HCT116 (cell line): ENCODE results near the gene EGFLAM. TPM values are rescaled to one million over a fixed set of nuclear protein-coding genes. Genes with fewer than 3 reads are reported as not detected.

Experiments
- ATAC-seq: fragments of 200-7000 bp; cut with Tn5 transposase; 2 replicates; pipeline ENCODE4 v1.9.1; 2020; ENCODE audit warnings: mild to moderate bottlenecking, moderate library complexity
- BruUV-seq: library from RNA; stranded (reverse); fragments of 400-500 nt; replicated peaks from 2 replicates; lab custom pipeline; 2021; lab: Mats Ljungman, UMichigan
- CTCF ChIA-PET: fragments of 300-600 bp; sonication (Branson Sonifier 250); formaldehyde crosslinking; loops from one replicate; lab custom pipeline; 2021; ENCODE audit warnings: antibody characterized with exemption; lab: Charles Lee
- POLR2A ChIA-PET: fragments of 300-600, 350-600 bp; sonication (Branson Sonifier 250); formaldehyde crosslinking; loops from one replicate; lab custom pipeline; 2021; ENCODE audit warnings: antibody characterized with exemption; lab: Charles Lee
- RAD21 ChIA-PET, 2 experiments: fragments of 300-600 bp; sonication (Branson Sonifier 250); formaldehyde crosslinking; loops; one replicate each; lab custom pipeline; 2023; ENCODE audit warnings: low total read pairs in 2 of 2; ENCODE audit not compliant: uncharacterized antibody in 2 of 2, unreplicated experiment in 2 of 2, low non-redundant PET in 1 of 2; lab: Charles Lee
- DNase-seq: peaks from one replicate; pipeline ENCODE4 v3.0.0-alpha.2; 2010; ENCODE audit warnings: low read depth, low spot score
- H2AFZ ChIP-seq: fragments of 200-600 bp; shearing (Covaris generic), sonication (generic); 2 replicates; pipeline ENCODE4 v1.6.1; 2017; ENCODE audit warnings: low read depth, mixed run types, mixed read lengths, antibody characterized with exemption, low read length; ENCODE audit not compliant: poor library complexity, severe bottlenecking
- H3K27ac ChIP-seq: 2 replicates; pipeline ENCODE4 v1.5.1; 2012; ENCODE audit warnings: low read depth, low read length
- H3K27me3 ChIP-seq: fragments of 200-600 bp; sonication (generic); 2 replicates; pipeline ENCODE4 v1.6.1; 2016; ENCODE audit warnings: mixed run types, low read length, mixed read lengths; ENCODE audit not compliant: insufficient read depth
- H3K36me3 ChIP-seq, 2 experiments: fragments of 200-500 bp in 1 of 2; fragments of 200-600 bp in 1 of 2; sonication (Bioruptor generic) in 1 of 2; sonication (generic) in 1 of 2; 2 replicates each; pipeline versions ENCODE4 v1.5.1 to v1.6.1; 2014 to 2016; ENCODE audit warnings: low read length in 2 of 2, inconsistent platforms in 1 of 2, mixed read lengths in 1 of 2, mixed run types in 1 of 2; ENCODE audit not compliant: insufficient read depth in 2 of 2, control insufficient read depth in 1 of 2
- H3K4me1 ChIP-seq, 2 experiments: fragments of 200-600 bp in 1 of 2; sonication (generic) in 1 of 2; 2 replicates each; pipeline versions ENCODE4 v1.5.1 to v1.6.1; 2012 to 2017; ENCODE audit warnings: low read length in 2 of 2, inconsistent platforms in 1 of 2, mild to moderate bottlenecking in 1 of 2, mixed read lengths in 1 of 2, mixed run types in 1 of 2, moderate library complexity in 1 of 2; ENCODE audit not compliant: insufficient read depth in 2 of 2, control insufficient read depth in 1 of 2
- H3K4me2 ChIP-seq: fragments of 200-600 bp; sonication (generic); 2 replicates; pipeline ENCODE4 v1.6.1; 2017; ENCODE audit warnings: mixed run types, low read length, mixed read lengths
- H3K4me3 ChIP-seq, 2 experiments: fragments of 200-600 bp in 1 of 2; sonication (generic) in 1 of 2; replicated peaks in 1 of 2; 2 replicates each; pipeline ENCODE4 v1.5.1; 2011 to 2016; ENCODE audit warnings: low read length in 2 of 2, control low read depth in 1 of 2, low read depth in 1 of 2, mild to moderate bottlenecking in 1 of 2, mixed read lengths in 1 of 2, mixed run types in 1 of 2
- H3K79me2 ChIP-seq: fragments of 200-600 bp; sonication (generic); 2 replicates; pipeline ENCODE4 v1.6.1; 2017; ENCODE audit warnings: mild to moderate bottlenecking, mixed run types, low read length, moderate library complexity, mixed read lengths; ENCODE audit not compliant: insufficient read depth
- H3K9ac ChIP-seq: fragments of 200-600 bp; sonication (generic); 2 replicates; pipeline ENCODE4 v1.6.1; 2016; ENCODE audit warnings: low read length, mixed read lengths
- H3K9me2 ChIP-seq: fragments of 200-600 bp; sonication (generic), shearing (Covaris generic); 2 replicates; pipeline ENCODE4 v1.6.1; 2017; ENCODE audit warnings: mixed run types, mild to moderate bottlenecking, moderate library complexity; ENCODE audit not compliant: insufficient read depth
- H3K9me3 ChIP-seq, 2 experiments: fragments of 200-500 bp in 1 of 2; fragments of 200-600 bp in 1 of 2; sonication (Bioruptor generic) in 1 of 2; sonication (generic) in 1 of 2; 2 replicates each; pipeline ENCODE4 v1.6.1; 2014 to 2017; ENCODE audit warnings: low read length in 2 of 2, mixed read lengths in 2 of 2, inconsistent platforms in 1 of 2, low read depth in 1 of 2, mild to moderate bottlenecking in 1 of 2, mixed run types in 1 of 2, moderate library complexity in 1 of 2; ENCODE audit not compliant: control insufficient read depth in 1 of 2, insufficient read depth in 1 of 2
- H4K20me1 ChIP-seq: fragments of 200-600 bp; sonication (generic), shearing (Covaris generic); 2 replicates; pipeline ENCODE4 v1.6.1; 2017; ENCODE audit warnings: mixed run types, mild to moderate bottlenecking, moderate library complexity; ENCODE audit not compliant: insufficient read depth
- CBX3 ChIP-seq: IDR thresholded peaks from 2 replicates; pipeline ENCODE4 v1.6.1; 2012; ENCODE audit warnings: low read depth
- EGR1 ChIP-seq: IDR thresholded peaks from 2 replicates; pipeline ENCODE4 v1.6.1; 2012; ENCODE audit warnings: low read depth
- ELF1 ChIP-seq: IDR thresholded peaks from 2 replicates; pipeline ENCODE4 v1.6.1; 2012; ENCODE audit warnings: low read depth, borderline replicate concordance
- EZH2 ChIP-seq: fragments of 200-600 bp; sonication (generic); IDR thresholded peaks from 2 replicates; pipeline ENCODE4 v1.6.1; 2017; ENCODE audit warnings: antibody characterized with exemption, mixed run types
- FOSL1 ChIP-seq: IDR thresholded peaks from 2 replicates; pipeline ENCODE4 v1.6.1; 2012; ENCODE audit warnings: low read depth
- JUND ChIP-seq: IDR thresholded peaks from 2 replicates; pipeline ENCODE4 v1.6.1; 2012
- POLR2A ChIP-seq: IDR thresholded peaks from 2 replicates; pipeline ENCODE4 v1.7.0; 2011; ENCODE audit warnings: borderline replicate concordance; ENCODE audit not compliant: insufficient read depth, insufficient read length; ENCODE audit errors: extremely low read depth
- POLR2AphosphoS5 ChIP-seq: IDR thresholded peaks from 2 replicates; pipeline ENCODE4 v1.6.1; 2011; ENCODE audit warnings: mild to moderate bottlenecking, low read depth, low read length, moderate library complexity
- RAD21 ChIP-seq: IDR thresholded peaks from 2 replicates; pipeline ENCODE4 v1.6.1; 2012; ENCODE audit warnings: low read depth, mild to moderate bottlenecking
- SP1 ChIP-seq: IDR thresholded peaks from 2 replicates; pipeline ENCODE4 v1.6.1; 2012; ENCODE audit warnings: low read depth
- TCF7L2 ChIP-seq: IDR thresholded peaks from 2 replicates; pipeline ENCODE4 v1.7.0; 2011; ENCODE audit warnings: borderline replicate concordance, inconsistent platforms; ENCODE audit not compliant: insufficient read depth, insufficient read length; ENCODE audit errors: extremely low read depth
- ZFX ChIP-seq: fragments of 450-650 bp; IDR thresholded peaks from 2 replicates; pipeline ENCODE4 v1.6.1; 2017
- ZNF274 ChIP-seq: fragments of 200-500 bp; sonication (Bioruptor generic); IDR thresholded peaks from 2 replicates; pipeline ENCODE4 v1.6.1; 2014; ENCODE audit warnings: mild to moderate bottlenecking, low read depth, low read length, inconsistent platforms
- intact Hi-C: fragments of 100-400 bp; cut with micrococcal nuclease; formaldehyde crosslinking; loops from 2 replicates; pipeline ENCODE4 v1.10.0; 2022
- total RNA-seq: library from RNA; stranded (reverse); gene quantifications from one replicate; pipeline ENCODE4 v1.2.1, GENCODE V29; 2021; ENCODE audit not compliant: unreplicated experiment
- TF ChIP-seq, protein P1 (sequence below): IDR thresholded peaks from 2 replicates; pipeline ENCODE4 v1.6.1; 2012; ENCODE audit warnings: low read depth
- TF ChIP-seq, protein P2 (sequence below): IDR thresholded peaks from 2 replicates; pipeline ENCODE4 v1.6.1; 2012

Gene EGFLAM
- total RNA-seq, 1 experiment from 2014 or later = not detected

DNA sequence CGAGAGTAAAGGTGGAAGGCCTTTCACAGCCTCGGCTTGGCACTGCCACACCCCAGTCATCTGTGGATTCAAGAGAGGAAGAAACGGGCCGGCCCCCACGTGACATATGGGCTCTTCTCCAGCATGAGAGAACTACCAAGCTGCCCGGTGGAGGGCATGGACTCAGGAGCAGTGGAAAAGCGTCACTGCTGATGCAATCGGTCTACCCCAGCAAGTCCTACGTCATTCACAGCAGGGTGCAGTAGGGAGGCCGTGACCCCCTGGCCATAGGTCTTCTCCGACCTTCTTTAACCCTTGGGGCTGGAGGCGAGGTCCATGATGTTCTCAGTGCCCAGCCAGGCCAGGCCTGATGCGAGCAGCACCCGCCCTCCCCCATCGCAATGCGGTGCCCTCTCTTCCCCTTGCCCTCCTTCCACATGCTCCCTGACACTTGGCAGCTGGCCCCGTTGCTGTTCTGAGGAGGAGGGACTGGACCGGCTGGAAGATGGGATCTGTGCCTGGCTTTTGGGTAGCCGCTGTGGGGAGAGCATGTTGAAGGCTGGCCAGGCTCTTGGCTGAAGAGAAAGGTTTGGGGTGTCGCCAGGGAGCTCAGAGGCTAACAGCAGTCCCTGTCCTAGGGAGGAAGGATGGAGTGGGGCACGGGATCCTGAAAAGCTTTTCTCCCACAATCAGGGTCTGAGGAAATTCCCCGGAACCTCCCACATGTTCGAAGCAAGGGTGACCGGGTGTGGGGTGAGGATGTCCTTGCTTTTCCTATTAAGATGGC lies 208.2 kb downstream of the EGFLAM start:
- no peaks in the 10 kb centered on the region for H3K79me2 ChIP-seq
- intact Hi-C loops = no loop called here
- H3K36me3 ChIP-seq = no peaks in the 10 kb centered on the region
- no TSS peak for BruUV-seq
- H3K4me3 ChIP-seq = no peak overlapping the region
- DNase-seq = no peak
- no peak overlapping the region for H3K4me2 ChIP-seq
- no peaks in the 10 kb centered on the region for H4K20me1 ChIP-seq
- ChIA-PET RAD21 (no interaction called here), CTCF (interaction anchor here (2.5 kb wide), 1 partner anchor 25 kb away, joined by 9 read pairs; no protein-coding TSS in a partner anchor), POLR2A (no interaction called here)
- TF ChIP-seq TCF7L2 = no peak
- no peak for TF ChIP-seq ZFX
- no peak for TF ChIP-seq JUND
- TF ChIP-seq EZH2 = no peak
- no peak for TF ChIP-seq SP1
- no peak for TF ChIP-seq FOSL1
- no peak for TF ChIP-seq ZNF274
- TF ChIP-seq, protein P1, sequence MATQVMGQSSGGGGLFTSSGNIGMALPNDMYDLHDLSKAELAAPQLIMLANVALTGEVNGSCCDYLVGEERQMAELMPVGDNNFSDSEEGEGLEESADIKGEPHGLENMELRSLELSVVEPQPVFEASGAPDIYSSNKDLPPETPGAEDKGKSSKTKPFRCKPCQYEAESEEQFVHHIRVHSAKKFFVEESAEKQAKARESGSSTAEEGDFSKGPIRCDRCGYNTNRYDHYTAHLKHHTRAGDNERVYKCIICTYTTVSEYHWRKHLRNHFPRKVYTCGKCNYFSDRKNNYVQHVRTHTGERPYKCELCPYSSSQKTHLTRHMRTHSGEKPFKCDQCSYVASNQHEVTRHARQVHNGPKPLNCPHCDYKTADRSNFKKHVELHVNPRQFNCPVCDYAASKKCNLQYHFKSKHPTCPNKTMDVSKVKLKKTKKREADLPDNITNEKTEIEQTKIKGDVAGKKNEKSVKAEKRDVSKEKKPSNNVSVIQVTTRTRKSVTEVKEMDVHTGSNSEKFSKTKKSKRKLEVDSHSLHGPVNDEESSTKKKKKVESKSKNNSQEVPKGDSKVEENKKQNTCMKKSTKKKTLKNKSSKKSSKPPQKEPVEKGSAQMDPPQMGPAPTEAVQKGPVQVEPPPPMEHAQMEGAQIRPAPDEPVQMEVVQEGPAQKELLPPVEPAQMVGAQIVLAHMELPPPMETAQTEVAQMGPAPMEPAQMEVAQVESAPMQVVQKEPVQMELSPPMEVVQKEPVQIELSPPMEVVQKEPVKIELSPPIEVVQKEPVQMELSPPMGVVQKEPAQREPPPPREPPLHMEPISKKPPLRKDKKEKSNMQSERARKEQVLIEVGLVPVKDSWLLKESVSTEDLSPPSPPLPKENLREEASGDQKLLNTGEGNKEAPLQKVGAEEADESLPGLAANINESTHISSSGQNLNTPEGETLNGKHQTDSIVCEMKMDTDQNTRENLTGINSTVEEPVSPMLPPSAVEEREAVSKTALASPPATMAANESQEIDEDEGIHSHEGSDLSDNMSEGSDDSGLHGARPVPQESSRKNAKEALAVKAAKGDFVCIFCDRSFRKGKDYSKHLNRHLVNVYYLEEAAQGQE = no peak
- TF ChIP-seq POLR2A = no peak
- no peak for TF ChIP-seq ELF1
- TF ChIP-seq, protein P2, sequence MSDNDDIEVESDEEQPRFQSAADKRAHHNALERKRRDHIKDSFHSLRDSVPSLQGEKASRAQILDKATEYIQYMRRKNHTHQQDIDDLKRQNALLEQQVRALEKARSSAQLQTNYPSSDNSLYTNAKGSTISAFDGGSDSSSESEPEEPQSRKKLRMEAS = no peak
- TF ChIP-seq POLR2AphosphoS5 = no peak
- TF ChIP-seq EGR1 = no peak
- TF ChIP-seq CBX3 = no peak
- TF ChIP-seq RAD21 = no peak
- no peak for ATAC-seq
- H3K9me3 ChIP-seq = no peaks in the 10 kb centered on the region
- no peaks in the 10 kb centered on the region for H3K9me2 ChIP-seq
- no peak overlapping the region; the same call in 1 of the 2 replicates for H3K27ac ChIP-seq
- H3K9ac ChIP-seq = no peak overlapping the region
- no peak overlapping the region for H2AFZ ChIP-seq
- H3K4me1 ChIP-seq = peaks cover 27 to 68% of the 10 kb centered on the region in 2 experiments
- H3K27me3 ChIP-seq = no peaks in the 10 kb centered on the region
